Globus pallidus (tissue), 1 donor: ENCODE data around the gene NLRP4.
"Not testable (repeated sequence)": the region's sequence is repeated elsewhere in the genome, so short reads cannot be mapped to it uniquely, and the experiment has no call there.

ENCODE experiments used
- DNase-seq: peaks from one replicate; pipeline ENCODE4 v3.0.0-alpha.2; 2015; ENCODE audit warnings: low spot score

NLRP4 gene

GRCh38 chr19:55877211-55877610, 40.9 kb downstream of the NLRP4 start:
- no peak for DNase-seq

DNA sequence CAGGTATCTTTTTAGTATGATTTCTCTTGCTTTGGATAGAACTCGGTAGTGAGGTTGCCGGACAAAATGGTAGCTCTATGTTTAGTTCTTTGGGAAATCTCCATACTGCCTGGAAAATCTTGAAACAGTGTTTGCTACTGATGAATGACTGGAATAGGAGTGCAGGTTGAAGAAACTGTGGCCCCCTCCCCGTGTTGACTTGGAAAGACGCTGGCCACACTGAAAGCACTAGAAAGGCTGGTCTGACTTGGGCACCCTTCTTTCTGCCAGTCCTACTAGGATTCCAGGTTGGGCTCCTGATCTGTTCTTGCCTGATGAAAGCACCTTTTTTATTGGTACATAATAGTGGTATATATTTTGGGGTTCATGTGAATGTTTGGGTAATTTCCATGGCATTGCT, 46.3 kb downstream of the NLRP4 start:
- no peak for DNase-seq

GRCh38 chr19:55898911-55899310, 62.6 kb downstream of the NLRP4 start:
- DNase-seq: no peak

- DNase-seq: no peak
Observed at GRCh38 chr19:55901369-55902079, 65.2 kb downstream of the NLRP4 start.

- no peak for DNase-seq
Observed at GRCh38 chr19:55902080-55902751, 65.9 kb downstream of the NLRP4 start.

DNA sequence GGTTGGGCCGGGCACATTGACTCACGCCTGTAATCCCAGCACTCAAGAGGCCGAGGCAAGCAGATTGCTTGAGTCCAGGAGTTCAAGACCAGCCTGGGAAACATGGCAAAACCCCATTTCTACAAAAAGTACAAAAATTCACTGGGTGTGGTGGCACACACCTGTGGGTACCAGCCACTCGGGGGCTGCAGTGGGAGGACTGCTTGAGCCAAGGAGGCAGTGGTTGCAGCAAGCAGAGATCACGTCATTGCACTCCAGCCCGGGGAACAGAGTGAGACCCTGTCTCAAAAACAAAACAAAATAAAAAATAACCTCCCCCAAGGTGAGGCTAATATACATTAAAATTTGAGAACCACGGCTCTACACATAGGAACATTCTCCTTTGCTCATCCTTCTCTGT, 70.9 kb downstream of the NLRP4 start:
- DNase-seq: no peak

DNA sequence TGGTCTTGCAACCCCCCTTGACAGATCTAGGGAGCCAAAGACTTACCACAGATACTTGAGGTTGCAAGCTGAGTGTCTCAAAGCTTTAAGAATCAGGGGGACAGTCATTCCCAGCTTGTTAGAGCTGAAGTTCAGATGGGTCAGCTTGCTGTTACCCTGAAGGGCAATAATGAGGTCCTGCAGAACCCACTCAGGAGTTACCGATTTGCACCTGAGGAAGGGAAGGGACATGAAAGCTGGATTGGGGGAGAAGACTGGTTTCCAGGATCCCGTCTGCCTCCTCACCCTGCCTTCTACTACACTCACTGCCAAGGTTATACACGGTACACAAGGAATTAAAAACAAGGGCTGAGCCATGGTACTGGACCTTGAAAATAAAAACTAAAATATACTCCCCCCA, 71.4 kb downstream of the NLRP4 start:
- no peak for DNase-seq

GRCh38 chr19:55909801-55910200, 73.5 kb downstream of the NLRP4 start:
- no peak for DNase-seq

DNA sequence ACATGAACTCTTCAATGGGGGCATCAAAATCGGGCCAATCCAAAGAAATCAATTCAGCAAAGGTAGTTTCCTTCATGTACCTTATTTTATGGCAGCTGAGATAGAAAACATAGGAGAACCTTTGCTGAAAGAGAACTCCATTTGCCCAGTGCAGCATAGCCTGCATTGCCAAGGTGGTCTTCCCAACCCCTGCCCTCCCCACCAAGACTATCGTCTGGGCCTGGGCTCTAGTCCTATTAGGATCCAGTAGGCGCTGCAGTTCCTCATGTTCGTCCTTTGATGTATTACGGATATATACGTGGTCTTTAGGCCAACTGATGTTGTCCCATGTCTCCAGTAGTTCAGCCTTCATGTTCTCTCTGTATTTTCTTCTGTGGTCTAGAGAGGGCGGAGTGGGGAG, 76.6 kb downstream of the NLRP4 start:
- no peak for DNase-seq

DNA sequence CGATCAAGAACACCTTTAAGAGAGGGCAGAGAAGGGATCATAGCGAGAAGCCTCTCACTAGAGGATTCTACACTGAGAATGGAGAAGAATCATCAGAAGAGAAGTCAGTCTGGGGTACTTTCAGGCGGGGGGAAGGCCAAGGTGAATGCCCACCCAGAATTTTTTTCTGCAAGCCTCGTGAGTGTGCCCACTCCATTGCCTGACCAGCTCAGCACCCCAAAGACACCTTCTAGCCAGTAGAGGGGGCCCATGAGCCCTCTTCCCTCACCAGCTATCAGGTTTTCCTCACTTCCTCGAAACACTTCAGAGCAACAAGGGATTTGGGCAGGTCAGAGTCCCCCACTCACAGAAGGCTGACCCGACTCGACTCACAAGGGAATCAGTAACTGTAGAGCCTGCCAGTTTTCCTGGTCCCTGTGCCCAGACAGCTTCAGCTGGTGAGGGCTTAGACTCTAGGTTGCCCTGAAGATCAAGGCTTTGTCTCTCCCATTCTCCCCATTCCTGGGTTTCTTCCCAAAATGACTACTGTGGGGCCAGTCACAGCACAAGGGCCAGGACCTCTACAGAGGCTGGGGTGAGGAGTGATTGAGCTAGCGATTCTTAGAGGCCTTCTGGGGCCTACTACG, 77.4 kb downstream of the NLRP4 start:
- no peak for DNase-seq

GRCh38 chr19:55923556-55923955, 87.2 kb downstream of the NLRP4 start:
- no peak for DNase-seq

GRCh38 chr19:55927991-55928390, 91.7 kb downstream of the NLRP4 start:
- no peak for DNase-seq

GRCh38 chr19:55929258-55929657, 92.9 kb downstream of the NLRP4 start:
- not testable (repeated sequence) for DNase-seq

- DNase-seq: no peak
Observed at GRCh38 chr19:55930996-55931515, 94.7 kb downstream of the NLRP4 start.
